ENCODE data around the gene UBE2D2.

Gene UBE2D2

GRCh38 chr5:139676951-139677735 lies 116.0 kb downstream of the UBE2D2 start:
- DNase-seq, result no peak

All from activated gamma-delta T cell treated with Interleukin-2 at 50 U/mL for 16 hours (primary cell).